Stimulated activated naive CD8-positive, alpha-beta T cell treated with anti-CD3 and anti-CD28 coated beads, Interleukin-15, amount 100 ng/mL, for 72 hours (primary cell): ENCODE measurements around the gene TREX2.

Experiments
- ATAC-seq: fragments of 150-1000 bp; cut with Tn5 transposase; 2 replicates; pipeline ENCODE4 v1.10.0; 2021; ENCODE audit warnings: mild to moderate bottlenecking, moderate library complexity
- DNase-seq, 2 donors: peaks; one replicate each; pipeline ENCODE4 v3.0.0; 2021 to 2022
- H3K27ac Mint-ChIP-seq, 2 donors: one replicate each; pipeline ENCODE4 v1.8.0; 2022; ENCODE audit warnings: mild to moderate bottlenecking in 2 of 2, mixed read lengths in 2 of 2, moderate library complexity in 2 of 2
- H3K27me3 Mint-ChIP-seq: one replicate; pipeline ENCODE4 v1.8.0; 2022; ENCODE audit warnings: mixed read lengths
- H3K4me1 Mint-ChIP-seq: one replicate; pipeline ENCODE4 v1.8.0; 2022; ENCODE audit warnings: mild to moderate bottlenecking, mixed read lengths
- H3K4me3 Mint-ChIP-seq, 2 donors: one replicate each; pipeline ENCODE4 v1.8.0; 2022; ENCODE audit warnings: mild to moderate bottlenecking in 2 of 2, mixed read lengths in 2 of 2, moderate library complexity in 1 of 2
- H3K9me3 Mint-ChIP-seq, 2 donors: one replicate each; pipeline ENCODE4 v1.8.0; 2022; ENCODE audit warnings: mixed read lengths in 2 of 2

Gene TREX2

DNA sequence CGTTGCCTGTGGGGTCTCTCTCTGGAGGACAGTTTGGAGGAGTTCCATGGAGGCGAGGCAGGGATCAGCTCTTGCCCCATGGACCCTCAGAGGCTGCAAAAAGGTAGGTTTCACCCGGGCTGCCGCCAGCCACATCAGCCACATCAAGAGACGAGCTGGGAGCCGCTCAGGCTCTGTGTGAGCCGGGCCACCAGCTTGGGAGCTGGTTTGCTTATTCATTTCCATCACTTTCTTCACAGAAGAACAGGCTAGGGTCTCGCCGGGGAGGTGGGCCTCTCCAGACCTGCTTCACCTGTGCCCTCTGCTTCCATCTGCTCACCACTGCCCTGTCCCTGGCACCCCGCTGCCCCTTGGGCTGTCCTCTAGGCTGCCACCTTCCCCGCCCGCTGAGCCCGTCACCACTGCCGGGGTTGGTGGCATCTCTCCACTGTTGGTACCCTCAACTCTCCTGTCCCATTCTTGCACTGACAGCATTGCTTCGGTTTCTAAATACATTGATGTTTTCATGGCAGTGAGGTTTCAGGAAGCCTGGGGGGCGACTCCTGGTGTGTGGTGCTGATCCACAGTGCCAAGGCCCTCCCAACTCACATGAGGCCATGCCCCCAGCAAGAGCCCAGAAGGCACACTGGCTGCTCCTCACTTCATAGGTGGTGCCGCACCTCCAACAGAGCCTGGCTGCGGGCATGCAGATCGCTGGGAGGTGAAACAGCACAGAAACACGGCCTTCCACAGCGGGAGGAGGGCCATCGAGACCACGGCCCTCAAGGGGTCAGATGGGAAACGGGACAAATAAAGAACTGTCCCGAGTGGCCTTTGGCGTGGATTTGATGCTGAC, 4.5 kb upstream of the TREX2 start:
- no peak for DNase-seq
- Mint-ChIP-seq H3K9me3 (no peaks in the 10 kb centered on the region), H3K27ac (no peak overlapping the region), H3K4me3 (no peak overlapping the region), H3K4me1 (no peaks in the 10 kb centered on the region), H3K27me3 (no peaks in the 10 kb centered on the region)
- ATAC-seq, result no peak

DNA sequence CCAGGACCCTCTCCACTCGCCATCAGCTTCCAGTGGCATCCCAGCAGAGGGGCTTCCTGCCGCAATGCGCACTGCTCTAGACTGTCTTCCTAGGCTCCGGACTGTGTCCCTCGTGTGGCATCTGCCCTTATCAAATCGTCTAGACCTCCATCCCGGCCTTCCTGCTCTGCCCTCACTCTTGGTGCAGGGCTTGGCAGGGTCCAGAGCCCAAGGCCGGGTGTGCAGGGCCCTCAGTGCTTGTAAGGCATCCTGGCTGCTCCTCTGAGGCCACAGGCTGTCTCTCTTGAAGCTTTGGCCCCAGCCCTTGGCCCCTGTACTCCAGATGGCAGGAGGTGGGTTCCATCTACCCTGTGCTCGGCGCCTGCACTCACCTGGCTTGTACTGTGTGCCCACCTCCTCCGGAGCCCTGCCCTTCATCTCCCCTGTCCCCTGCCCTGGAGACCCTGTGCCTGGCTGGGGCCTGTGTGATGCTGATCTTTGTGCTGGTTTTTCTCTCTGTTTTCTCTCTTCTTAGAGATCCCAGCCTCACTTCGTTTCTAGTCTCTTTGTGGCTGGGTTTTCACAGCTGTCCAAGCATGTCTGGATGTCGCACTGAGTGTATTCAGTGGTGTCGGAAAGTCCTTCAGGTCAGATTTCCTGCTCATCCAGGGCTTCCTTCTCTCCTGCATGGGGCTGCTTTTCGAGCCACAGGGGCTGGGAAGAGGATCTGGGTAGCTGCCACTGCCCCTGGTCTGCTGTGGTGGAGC, 3.7 kb upstream of the TREX2 start:
- H3K27me3 Mint-ChIP-seq, result no peaks in the 10 kb centered on the region
- no peak for ATAC-seq
- no peaks in the 10 kb centered on the region for H3K9me3 Mint-ChIP-seq
- H3K27ac Mint-ChIP-seq, result no peak overlapping the region
- DNase-seq, result no peak
- no peak overlapping the region for H3K4me3 Mint-ChIP-seq
- no peaks in the 10 kb centered on the region for H3K4me1 Mint-ChIP-seq

DNA sequence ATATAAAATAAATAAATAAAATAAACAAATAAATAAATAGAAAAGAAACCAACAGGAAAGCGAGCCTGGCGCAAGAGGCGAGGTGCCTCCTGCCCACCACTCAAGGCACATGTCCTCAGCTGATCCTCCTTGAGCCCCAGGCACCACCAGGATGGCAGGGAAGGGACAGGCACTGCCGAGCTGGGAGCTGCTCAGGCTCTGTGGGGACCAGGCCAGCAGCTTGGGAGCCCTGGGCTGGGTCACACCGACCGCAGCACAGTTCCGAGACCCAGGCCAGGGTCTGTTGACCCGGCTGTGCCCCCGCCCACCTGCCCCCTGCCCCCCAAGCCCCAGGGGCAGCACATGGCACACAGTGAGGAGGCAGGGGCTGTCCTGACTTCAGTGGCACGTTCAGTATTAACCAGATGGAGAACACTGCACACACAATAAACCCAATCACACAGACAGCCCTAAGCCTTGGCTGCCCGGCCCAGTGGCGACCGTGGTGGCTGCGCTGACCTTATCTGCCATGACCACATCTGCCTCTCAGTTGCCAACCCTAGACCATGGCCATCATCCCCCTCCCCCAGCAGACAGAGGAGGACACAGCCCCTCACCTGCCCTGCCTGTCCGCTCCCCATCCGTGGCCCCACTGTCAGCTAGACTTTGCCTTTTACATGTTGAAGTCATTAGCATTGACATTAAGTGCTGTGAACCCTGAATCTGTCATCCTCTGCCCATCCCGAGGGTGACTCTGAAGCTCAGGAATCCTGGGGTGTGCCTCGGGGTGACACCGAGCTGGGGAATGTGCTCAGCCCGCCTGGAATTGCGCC, 2.9 kb upstream of the TREX2 start:
- no peaks in the 10 kb centered on the region for H3K9me3 Mint-ChIP-seq

DNA sequence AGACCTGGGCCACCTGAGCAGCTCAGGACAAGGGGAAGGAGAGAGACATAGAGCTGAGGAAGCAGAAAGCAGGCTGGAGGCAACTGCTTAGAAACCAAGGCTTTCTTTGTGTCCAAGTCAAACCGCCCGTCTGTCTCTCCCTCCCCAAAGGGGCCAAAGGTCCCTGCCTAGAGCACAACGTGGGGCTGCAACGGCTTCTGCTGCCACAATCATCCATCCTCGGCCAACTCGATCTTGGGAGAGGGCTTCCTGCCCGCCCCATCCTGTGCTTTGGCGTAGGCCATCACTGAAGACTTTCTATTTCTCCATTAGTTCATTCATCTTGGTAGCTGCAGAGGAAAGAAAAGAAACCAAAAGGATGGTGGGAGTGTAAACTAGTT, 1.7 kb upstream of the TREX2 start:
- H3K4me1 Mint-ChIP-seq, result no peaks in the 10 kb centered on the region
- H3K27me3 Mint-ChIP-seq, result no peaks in the 10 kb centered on the region
- ATAC-seq (no peak), DNase-seq (no peak)
- no peaks in the 10 kb centered on the region for H3K9me3 Mint-ChIP-seq
- no peak overlapping the region for H3K4me3 Mint-ChIP-seq
- no peak overlapping the region for H3K27ac Mint-ChIP-seq

More for the DNA sequence above, 2.9 kb upstream of the TREX2 start:
- H3K27me3 Mint-ChIP-seq, result no peaks in the 10 kb centered on the region
- DNase-seq (no peak), ATAC-seq (no peak)
- no peak overlapping the region for H3K4me3 Mint-ChIP-seq
- no peak overlapping the region for H3K27ac Mint-ChIP-seq
- H3K4me1 Mint-ChIP-seq, result no peaks in the 10 kb centered on the region

DNA sequence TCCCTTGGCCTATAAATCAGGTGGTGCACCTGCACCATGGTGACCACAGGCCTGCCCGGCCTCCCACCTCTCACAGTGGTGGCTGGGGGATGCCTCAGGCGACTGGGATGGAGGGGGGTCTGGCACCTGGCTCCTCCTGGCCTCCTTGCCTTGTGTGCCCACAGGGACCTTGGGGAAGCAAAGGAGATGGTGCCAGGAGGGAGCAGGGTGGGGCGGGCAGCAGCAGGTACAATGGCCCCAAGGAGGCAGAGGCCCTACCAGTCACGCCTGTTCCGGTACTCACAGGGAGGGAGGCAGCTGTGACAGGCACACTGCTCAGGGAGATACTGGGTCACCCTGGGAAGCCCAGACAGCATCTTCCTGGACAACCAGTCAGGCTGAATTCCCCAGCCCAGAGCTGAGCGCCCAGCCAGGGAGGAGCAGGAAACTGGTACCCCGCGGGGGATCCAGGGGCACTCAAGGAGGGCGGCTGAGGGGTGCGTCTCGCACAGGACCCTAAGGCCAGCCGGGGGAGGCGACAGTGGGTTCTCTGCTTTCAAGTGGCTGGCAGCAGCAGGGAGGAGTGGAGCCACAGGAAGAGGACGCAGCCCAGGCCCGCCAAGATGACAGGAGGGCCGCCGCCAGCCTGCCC, 1.2 kb upstream of the TREX2 start:
- Mint-ChIP-seq H3K27me3 (no peaks in the 10 kb centered on the region), H3K9me3 (no peaks in the 10 kb centered on the region), H3K4me3 (no peak overlapping the region), H3K27ac (peak overlapping the region in 1 of 2 donors; percentile 87), H3K4me1 (no peaks in the 10 kb centered on the region)
- DNase-seq (no peak), ATAC-seq (peak; percentile 16)

DNA sequence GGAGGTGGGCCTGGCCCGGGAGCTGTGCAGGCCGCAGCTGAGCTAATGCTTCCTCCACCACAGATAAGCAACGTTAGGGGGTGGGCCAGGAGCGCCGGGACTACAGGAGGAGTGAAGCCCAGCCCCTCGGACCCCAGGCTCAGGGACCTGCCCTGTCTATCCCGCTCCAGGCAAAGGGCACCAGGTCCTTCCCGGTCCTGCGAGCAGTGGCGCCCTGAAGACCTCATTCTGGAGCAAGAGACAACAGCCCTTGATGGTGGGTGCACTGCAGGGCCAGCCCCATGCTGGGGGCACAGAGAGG, 730 bp upstream of the TREX2 start:
- DNase-seq, result no peak
- no peak for ATAC-seq
- Mint-ChIP-seq H3K4me3 (no peak overlapping the region), H3K4me1 (no peaks in the 10 kb centered on the region), H3K9me3 (no peaks in the 10 kb centered on the region), H3K27me3 (no peaks in the 10 kb centered on the region), H3K27ac (no peak overlapping the region)

DNA sequence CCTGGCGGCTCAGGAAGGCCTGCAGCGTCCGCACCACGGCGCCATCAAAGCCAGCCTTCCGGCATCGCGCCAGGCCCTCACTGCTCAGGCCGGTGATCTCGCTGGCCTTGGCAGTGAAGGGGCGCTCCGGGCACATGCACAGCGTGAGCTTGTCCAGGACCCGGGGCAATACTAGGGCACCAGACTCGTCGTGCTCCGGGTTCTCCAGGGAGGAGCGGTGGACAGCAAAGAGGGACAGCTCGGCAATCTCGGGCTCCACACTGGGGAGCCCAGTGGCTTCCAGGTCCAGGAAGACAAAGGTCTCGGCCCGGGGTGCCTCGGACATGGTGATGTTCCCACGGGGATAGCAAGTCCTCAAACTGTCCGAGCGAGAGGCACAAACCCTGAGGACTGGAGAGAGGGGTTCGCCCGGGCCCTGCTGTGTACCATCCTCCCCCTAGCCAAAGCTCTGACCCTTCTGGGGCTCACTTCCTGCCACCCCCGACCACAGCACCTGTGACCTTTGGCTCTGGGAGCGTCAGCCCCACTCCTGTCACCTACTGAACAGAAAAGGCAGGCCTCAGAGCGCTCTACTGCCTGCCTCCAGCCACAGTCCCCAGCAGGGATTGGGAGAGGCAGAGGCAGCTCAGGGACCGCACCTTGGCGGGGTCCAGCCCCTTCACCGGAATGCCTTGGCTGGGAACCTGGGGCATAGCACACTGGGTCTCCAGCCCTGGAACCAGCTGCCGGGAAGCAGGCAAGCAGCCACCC, 575 bp downstream of the TREX2 start:
- Mint-ChIP-seq H3K4me1 (no peaks in the 10 kb centered on the region), H3K4me3 (no peak overlapping the region), H3K27ac (no peak overlapping the region), H3K27me3 (no peaks in the 10 kb centered on the region), H3K9me3 (no peaks in the 10 kb centered on the region)
- no peak for ATAC-seq
- no peak for DNase-seq

DNA sequence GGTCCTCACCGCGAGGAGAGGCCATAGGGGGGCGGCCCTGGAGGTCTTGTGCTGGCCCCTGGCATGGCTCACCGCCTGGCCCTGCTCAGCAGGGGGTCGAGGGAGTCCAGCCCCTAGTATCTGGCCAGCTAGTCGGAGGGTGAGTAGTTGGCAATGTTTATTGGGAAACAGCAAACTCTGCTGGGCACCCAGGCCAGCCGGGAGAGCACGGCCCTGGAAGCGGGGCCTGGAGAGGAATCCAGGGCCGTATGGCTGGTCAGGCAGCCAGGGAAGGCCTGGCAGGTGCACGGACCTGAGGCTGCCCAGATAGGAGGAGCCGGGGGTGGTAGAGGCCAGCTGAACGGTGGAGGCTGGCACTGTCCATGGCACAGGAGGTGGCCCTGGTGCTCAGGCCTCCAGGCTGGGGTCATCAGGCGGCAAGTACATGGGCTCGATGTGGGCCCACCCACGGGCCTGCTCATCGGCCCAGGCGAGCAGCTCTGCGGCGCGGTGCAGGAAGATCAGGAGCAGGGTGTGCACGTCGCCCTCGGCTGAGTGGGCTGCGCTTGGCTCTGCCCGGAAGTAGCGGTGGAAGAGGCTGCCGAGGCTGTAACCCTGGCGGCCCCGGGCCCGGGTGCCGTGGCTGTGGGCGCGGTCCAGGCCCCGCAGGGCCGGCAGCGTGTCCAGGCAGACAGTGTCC, 1.4 kb downstream of the TREX2 start:
- ATAC-seq (peak; percentile 26), DNase-seq (no peak)
- no peak overlapping the region for H3K4me3 Mint-ChIP-seq
- no peaks in the 10 kb centered on the region for H3K4me1 Mint-ChIP-seq
- no peaks in the 10 kb centered on the region for H3K27me3 Mint-ChIP-seq
- peak overlapping the region in 1 of 2 donors; percentile 34 for H3K27ac Mint-ChIP-seq
- no peaks in the 10 kb centered on the region for H3K9me3 Mint-ChIP-seq

DNA sequence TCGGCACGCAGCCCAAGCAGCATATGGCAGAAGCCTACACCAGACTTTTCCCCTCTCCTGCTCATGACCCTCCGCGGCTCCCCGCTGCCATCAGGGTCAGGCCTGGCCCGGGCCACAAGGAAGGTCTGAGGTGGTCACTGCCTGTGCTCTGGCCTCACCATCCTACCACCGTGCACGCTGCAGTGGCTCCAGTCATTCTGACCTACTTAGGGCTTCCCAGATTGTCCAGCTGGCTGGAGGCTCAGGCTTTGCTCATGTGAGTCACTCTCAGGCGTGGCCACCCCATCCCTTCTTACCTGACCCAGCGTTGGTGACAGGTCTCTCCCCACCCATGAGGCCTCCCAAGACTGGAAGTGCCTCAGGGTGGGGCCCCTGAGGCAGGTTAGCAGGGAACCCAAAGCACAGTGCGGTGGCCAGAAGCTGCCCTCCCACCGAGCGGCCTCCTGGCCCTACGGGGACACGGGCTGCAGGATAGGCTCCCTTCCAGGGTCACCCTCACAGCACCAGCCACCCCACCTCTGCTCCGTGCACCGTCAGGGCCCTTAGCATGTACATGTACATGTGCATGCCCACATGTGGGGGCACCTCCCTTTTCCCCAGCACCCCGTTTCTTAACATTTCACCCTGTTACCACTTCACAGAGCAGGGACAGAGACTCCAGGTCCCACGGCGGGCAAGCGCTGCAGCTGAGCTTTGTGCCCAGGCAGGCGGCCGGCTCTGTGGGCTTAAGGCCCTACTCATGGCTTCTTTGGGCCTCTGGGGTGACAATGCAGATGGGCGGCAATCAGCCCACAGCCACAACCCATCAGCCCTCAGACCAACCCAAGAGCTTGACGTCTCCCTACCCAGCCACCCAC, 2.2 kb downstream of the TREX2 start:
- Mint-ChIP-seq H3K27me3 (no peaks in the 10 kb centered on the region), H3K27ac (no peak overlapping the region), H3K4me3 (no peak overlapping the region), H3K9me3 (no peaks in the 10 kb centered on the region), H3K4me1 (no peaks in the 10 kb centered on the region)
- DNase-seq, result no peak
- peak; percentile 25 for ATAC-seq

DNA sequence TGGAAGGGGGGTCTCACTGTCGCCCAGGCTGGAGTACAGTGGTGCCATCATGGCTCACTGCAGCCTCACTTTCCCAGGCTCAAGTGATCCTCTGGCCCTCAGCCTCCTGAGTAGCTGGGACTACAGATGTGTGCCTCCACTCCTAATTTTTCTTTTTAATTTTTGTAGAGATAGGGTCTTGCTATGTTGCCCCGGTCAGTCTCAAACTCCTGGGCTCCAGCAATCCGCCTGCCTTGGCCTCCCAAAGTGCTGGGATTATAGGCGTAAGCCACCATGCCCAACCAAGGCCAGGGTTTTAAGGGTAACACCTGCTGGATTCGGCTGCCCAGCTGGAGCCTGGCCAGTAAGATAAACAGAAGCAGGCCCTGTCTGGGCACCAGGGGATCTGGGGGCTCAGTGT, 3.4 kb downstream of the TREX2 start:
- Mint-ChIP-seq H3K4me1 (no peaks in the 10 kb centered on the region), H3K27me3 (no peaks in the 10 kb centered on the region), H3K27ac (no peak overlapping the region), H3K4me3 (no peak overlapping the region), H3K9me3 (no peaks in the 10 kb centered on the region)
- ATAC-seq (no peak), DNase-seq (no peak)

DNA sequence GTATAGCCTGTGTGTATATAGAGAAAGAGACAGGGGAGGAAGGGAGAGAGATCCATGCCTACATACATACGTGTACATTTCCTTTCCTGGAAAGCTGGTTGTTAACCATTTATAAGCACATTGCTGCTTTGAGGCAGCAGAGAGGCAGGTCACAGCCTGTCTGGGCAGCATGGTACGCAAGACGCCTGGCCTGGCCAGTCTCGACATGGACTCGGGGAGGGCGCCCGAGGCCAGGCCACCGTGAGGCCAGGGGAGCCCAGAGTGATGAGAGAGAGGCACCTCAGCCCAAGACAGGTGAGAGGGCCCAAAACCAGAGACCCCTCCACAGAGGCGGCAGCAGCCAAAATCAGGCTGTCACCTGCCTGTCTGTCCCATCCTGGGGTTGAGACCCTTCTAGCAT, 3.9 kb downstream of the TREX2 start:
- DNase-seq (no peak), ATAC-seq (no peak)
- H3K27ac Mint-ChIP-seq, result no peak overlapping the region
- no peaks in the 10 kb centered on the region for H3K4me1 Mint-ChIP-seq
- H3K9me3 Mint-ChIP-seq, result no peaks in the 10 kb centered on the region
- H3K27me3 Mint-ChIP-seq, result no peaks in the 10 kb centered on the region
- no peak overlapping the region for H3K4me3 Mint-ChIP-seq

DNA sequence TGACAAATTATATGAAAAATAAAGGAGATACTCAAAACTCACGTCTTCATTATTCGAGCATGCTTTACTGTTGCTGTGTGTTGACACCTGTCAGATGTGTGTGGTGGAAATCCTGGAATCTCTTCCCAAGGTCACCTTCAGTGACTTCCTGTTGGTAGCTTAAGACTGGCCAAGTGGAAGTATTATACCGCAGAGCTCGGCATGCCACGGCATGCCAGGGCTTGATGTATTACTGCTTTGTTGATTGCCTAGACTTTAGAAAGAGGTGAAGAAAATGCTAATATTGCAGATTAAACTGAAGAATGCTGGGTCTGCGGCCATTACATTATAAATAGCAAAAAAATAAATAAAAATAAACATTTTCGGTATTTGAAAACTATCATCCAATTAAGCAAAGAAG, 4.6 kb downstream of the TREX2 start:
- Mint-ChIP-seq H3K27me3 (no peaks in the 10 kb centered on the region), H3K4me3 (no peak overlapping the region), H3K9me3 (no peaks in the 10 kb centered on the region), H3K27ac (no peak overlapping the region), H3K4me1 (no peaks in the 10 kb centered on the region)
- ATAC-seq, result no peak
- DNase-seq, result no peak

DNA sequence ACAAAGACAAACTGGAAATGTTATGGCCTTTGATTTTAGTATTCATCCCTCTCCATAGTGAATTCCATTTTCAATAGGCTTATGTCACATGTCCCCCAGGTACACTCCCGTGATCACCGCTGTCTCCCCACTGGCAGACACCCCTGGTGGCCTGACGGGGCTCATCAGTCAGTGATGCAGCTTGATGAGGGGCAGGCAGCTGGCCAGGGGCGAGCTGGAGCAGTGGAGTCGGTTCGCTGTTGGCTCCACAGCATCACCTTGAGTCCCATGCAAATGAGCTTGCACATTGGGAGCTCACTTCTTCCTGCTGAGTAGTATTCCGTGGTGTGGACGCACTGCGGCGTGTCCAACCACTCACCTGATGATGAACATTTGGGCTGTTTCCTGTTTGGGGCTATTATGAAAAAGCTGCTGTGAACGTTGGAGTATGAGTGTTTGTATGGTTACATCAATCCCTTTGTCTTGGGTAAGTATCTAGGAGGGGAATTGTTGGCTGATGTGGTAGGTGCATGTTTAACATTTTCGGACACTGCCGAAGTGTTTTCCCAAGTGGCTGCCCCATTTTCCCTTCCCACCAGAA, 5.2 kb downstream of the TREX2 start:
- no peak for DNase-seq
- Mint-ChIP-seq H3K27ac (no peak overlapping the region), H3K9me3 (no peaks in the 10 kb centered on the region), H3K4me3 (no peak overlapping the region), H3K4me1 (no peaks in the 10 kb centered on the region), H3K27me3 (no peaks in the 10 kb centered on the region)
- no peak for ATAC-seq

DNA sequence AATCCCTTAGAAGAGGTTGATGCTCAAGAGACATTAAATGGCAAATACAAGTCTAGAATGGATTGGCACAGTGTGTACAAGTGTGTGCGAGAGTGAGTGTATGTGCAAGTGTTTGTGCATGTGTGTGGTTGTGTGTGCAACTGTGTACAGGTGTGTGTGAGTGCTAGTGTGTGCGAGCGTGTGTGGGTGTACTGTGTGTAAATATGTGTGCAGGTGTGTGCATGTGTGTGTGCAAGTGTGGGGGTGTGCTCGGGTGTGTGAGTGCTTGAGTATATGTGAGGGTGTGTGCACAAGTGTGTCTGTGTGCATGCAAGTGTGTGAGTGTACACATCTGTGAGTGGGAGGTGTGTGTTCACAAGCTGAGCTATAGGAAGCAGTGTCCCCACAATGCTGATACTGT, 5.9 kb downstream of the TREX2 start:
- ATAC-seq (no peak), DNase-seq (no peak)
- no peak overlapping the region for H3K4me3 Mint-ChIP-seq
- H3K27ac Mint-ChIP-seq, result no peak overlapping the region
- H3K9me3 Mint-ChIP-seq, result no peaks in the 10 kb centered on the region
- no peaks in the 10 kb centered on the region for H3K27me3 Mint-ChIP-seq
- no peaks in the 10 kb centered on the region for H3K4me1 Mint-ChIP-seq
